Fibroblast of skin of left biceps (primary cell): Measurements from ENCODE around the gene CARD9.

Experiments
- DNase-seq, 2 experiments: peaks; one replicate each; pipeline ENCODE4 v3.0.0-alpha.2; 2013; ENCODE audit warnings: low read depth in 2 of 2

Gene CARD9

DNA sequence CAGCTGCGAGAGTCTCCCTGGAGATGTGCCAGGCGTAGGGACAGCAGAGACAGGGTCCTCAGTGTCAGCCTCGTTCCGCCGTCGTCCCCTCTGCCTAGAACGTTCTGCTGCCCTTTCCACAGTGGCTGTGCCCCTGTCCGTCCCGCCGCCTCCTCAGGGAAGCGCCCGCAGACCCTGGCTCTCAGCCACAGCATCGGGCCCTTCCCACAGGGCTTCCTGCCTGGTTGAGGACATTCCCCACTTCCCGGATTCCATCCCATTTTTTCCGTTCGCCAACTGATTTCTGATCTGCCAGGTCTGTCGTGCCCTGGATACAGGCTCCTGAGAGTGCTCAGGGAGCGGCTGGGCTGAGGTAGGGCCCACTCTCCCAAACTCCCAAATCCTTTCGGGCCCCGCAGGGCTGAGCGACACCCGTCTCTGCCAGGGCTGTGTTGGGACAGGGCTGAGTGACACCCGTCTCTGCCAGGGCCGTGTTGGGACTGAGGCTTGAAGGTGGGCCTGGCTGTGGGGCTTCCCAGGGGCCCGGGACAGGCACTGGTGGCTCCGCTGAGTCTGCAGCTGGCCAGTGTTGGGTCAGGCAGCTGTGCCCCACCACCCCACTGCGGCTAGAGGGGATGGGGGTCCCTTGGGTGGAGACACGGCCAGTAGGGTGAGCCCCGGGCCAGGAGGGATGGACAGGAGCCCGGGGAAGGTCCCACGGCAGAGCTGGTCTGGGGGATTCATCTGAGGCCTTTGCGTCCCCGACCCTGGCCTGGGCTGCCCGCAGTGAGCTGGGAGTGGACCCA is 25.8 kb downstream of the CARD9 start:
- no peak for DNase-seq

DNA sequence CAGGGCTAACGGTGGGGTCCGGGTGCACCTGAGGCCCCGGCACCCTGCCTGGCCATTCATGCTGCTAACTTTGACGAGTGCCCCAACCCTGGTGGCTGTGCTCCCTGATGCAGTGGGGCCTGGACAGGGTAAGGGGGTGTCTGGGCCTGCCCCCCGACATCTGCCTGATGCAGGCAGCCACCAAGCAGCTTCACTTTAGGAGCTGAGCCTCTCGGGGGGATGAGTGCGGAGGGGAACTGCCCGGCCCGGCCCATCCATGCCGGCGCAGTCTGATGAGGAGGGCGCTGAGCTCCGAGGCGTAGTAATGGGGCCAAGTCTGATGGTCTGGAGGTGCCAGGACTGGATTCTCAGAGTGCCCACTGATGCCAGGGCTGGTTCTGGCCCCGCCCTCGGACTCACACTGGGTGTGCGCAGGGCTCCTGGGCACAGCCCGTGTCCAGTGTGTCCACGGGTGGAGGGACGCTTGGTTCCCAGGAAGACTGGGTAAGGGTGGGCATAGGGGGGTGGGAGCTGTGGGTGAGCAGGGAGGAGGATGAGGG is 26.5 kb downstream of the CARD9 start:
- DNase-seq = no peak

DNA sequence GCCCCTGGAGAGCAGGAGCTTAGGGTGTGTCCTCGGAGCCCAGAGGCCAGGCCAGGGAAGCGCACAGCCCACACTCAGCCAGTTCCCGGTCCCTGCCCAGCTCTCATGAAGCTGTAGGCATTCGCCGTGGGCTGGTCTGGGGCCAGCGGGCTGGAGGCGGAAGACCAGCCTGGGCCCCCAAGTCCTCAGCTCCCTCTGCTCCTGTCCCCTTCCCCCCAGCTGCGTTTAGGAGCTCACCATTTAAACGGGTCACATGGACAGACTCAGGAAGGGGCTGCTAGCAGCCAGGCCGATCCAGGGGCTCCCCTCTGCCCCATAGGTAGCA is 27.4 kb downstream of the CARD9 start:
- DNase-seq = no peak

DNA sequence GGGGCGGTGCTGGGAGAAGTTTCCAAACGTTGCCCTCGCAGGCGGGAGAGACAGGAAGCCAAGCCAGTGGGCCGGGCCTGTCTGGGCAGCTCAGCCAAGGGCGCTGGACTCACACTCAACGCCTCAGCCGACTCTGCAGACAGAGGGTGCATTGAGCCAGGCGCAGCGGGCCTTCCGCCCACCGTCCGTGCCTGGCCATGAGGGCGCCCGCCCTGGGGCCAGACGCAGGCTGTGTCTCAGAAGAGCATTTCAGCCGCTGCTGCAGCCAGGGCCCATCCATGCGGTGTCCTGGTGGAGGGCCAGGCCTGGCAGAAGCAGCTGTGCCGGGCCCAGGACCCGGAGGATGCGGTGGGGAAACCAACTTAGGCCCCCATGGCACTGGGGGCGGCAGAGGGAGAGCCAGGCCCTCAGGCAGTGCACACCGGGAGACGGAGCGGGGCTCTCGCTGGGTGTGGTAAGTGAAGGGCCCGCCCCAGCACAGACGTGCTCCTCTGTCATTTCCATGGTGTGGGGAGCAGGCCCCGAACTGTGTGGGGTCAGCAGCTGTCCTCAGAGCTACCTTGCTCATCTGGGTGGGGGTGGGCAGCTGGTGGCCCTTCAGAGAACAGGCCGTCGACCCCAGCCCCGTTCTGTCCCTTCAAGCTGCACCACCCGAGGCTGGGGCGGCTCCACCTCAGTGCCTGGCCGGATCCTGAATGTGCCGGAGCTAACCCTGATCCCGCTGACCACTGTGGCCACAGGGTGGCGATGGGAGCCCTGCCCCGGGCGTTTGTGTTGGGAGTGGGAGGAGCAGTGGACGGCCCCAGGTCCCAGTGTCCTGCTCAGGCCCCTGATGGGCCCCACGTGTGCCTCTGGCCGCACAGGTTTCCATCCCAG is 27.9 kb downstream of the CARD9 start:
- no peak for DNase-seq

DNA sequence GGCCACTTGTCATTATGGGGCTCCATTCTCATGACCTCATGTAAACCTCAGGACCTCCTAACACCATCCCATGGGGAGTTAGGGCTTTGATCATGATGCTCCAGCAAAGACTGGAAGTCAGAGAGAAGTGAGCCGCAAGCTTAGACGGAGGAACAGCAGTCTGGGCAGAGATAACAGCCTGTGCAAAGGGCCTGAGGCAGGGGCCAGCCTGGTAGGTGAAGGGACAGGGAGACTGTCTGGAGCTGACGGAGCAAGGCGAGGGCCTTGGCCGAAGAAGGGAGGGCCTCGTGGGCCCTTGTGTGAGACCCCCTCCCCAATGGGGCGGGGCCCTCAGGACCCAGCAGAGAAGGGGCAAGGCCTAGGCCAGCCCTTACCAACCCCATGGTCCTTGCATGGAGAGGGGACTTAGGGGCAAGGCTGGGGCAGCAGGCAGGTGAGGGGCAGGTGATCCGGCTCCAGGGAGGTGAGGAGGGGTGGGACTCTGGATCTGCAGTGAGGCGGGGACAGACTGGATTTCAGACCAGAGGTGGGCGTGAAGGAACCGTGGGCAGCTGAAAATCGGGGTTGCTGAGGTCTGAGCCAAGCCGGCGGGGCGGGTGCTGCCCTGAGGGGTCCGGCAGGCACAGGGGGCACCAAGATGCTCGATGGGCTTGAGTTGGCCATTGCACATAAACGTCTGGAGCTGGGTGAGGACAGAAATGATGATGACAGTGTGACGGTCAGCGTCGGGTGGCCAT is 28.8 kb downstream of the CARD9 start:
- DNase-seq = no peak

DNA sequence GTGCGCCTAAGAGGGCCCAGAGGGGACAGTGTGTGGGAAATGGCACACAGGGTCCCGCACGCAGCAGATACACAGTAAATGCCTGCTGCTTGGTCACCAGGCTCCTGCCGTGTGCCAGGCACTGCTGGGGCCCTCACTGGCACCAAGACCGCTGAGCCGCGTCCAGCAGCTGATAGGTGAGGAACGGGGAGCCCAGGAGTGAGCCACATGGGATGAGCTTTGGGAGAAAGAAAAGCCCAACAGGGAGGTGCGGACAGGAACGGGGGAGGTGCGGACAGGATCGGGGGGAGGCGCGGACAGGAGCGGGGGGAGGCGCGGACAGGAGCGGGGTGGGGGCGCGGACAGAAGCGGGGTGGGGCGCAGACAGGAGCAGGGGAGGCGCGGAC is 29.6 kb downstream of the CARD9 start:
- no peak for DNase-seq

DNA sequence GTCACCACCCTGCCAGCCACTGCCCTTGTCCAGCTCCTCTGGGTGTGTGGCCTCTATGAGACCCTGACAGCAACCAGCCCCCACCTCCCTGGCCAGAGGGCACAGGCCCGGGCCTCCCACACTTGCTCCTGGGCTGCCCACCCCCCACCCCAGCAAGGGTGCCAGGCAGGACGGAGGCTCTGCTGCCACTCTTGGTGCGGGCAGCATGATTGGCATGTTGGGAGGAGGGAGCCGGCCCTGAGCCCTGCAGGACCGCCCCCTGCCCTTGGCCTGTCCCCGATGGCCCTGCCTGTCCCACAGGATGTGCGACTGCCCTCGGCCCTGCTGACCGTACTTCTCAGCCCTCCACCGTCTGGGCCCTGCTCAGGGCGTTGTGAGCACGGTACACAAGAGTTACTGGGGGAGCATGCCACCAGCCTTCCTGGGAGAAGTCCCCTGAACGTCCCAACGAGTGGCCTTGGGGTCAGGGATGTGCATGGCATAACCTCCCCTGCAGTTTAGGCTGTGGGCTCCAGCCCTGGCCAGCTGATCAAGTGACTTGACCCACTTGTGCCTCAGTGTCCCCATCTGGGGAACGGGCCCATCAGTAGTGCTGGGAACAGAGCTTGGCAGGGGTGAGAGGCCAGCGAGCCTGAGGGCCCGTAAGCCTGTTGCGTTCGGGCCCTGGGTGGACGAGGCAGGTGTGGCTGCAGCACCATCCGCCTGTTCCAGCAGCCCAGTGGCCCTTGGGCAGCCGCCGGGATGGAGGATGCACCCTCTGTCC is 30.2 kb downstream of the CARD9 start:
- DNase-seq = no peak

DNA sequence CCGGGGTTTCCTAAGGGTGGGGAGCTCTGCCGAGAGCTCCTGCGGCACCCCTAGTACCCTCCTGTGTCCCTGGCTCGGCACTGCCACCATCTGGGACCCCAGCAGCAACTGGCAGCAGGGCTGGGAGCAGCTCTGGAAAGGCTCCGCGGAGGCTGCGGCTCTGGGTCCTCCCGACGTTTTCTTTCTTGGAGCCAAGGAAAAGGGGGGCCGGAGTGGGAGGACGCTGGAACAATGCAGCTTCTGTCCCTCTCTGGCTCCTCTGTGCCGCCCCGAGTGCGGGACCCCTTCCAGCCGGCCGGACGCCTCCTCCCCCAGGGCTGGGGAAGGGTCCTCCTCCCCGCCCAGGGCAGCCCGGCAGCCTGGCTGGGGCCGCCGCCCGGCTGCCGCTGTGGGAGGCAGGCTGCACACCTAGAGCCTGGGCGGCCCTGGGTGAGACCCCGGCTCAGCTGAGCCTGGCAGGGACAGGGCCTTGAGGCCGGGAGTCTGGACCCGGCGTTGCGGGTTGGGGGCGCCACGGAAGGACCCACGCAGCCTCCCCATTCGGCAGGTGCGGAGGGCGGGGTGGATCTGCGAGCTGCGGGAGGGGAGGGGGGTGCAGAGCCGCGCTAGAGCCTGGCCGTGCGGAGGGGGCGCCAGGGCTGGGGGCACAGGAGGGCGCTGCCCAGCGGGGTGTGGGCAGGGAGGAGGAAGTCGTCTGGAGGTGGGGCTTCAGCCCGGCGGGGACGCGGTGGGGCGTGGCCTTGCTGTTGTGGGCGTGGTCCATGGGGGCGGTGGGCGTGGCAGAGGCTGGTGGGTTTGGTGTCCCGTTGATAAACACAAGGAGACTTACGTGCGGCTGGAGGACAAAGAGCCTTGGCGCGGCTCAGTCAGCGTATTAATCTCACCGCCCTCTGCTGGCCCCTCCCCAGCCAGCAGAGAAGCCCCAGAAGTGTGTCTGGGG is 31.0 kb downstream of the CARD9 start:
- no peak for DNase-seq

DNA sequence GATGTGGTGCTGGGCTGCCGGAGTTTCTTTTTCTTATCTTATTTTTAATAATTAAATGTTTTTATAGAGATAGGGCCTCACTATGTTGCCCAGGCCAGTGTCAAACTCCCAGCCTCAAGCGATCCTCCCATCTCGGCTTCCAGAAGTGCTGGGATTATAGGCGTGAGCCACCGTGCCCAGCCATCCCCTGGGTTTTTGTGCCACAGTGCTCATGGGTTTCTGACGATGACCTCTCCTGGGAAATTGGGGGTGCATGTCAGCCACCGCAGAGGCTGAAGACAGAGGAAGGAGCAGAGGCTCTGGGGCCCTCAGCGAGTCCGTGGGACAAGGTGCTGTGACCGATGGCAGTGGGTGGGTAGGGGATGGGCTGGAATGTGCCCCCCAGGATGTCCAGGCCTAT is 31.7 kb downstream of the CARD9 start:
- DNase-seq = no peak

DNA sequence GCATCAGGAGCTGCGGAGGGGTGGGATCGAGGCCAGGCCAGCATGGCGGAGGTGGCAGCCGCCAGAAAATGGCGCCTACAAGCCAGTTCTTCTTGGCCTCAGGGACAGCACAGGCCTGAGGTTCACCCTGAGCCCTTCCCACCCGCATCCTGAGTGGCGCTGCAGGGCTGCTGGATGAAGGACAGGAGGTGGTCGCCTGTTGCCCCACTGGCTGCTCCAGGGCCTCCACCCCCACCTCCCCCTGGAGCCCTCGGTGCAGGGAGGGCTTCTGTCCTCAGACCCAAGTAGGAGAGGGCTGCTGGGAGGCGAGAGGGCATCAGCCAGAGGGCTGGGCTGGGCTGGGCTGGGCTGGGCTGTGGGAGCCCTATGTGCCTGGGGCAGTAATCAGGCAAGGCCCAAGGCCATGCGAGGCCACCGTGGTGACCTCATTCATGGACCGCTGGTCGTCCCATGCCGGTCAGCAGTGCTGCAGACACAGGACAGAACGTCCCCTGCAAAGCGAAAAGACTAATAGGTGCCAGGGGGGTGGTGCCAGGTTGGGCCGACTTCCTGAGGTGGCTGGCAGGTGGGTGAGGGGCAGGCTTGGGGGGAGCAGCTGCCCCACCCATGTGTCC is 32.3 kb downstream of the CARD9 start:
- no peak for DNase-seq

DNA sequence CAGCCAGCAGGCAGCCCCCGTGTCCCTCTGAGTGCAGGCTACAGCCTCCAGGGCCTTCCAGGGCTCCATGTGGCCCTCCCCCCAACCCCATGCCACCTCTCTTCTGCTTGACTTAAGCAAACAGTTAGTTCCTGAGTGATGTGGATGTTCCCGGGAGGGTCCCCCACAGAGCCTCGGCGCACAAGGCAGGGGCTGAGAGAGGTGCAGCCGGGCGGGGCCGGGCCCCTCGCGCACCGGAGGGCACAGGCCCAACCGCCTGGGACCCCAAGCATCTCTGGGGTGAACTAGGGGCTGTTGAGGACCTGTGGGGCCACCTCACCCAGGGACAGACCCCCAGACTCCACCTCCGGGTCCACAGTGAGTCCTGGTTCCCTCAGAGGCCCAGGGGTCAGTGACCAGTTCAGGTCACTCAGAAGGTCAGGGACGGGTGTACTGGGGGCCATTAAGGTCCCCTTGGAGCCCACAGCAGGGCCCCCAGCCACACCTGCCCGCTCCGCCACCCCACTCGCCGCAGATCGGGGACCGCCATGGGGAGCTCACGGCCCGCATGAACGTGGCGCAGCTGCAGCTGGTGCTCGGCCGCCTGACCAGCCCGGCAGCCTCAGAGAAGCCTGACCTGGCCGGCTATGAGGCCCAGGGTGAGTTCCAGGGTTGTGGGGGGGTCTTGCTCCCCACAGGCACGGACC is 33.0 kb downstream of the CARD9 start:
- DNase-seq = no peak

DNA sequence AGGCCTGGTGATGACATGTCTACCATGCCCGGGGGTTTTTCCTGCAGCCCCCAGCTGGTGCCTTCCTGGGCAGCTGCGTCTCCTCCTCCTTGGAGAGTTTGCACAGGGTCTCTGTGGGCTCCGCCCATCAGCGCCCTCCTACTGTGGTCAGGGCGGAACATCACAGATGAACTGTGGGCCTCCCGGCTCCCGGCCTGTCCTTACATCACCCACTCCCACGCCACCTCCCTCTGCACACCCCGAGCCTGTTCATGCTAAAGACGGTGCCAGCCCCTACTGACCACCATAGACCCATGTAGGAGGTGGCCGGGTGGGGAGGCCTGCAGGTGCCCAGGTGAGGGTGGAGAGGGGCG is 33.5 kb downstream of the CARD9 start:
- no peak for DNase-seq

DNA sequence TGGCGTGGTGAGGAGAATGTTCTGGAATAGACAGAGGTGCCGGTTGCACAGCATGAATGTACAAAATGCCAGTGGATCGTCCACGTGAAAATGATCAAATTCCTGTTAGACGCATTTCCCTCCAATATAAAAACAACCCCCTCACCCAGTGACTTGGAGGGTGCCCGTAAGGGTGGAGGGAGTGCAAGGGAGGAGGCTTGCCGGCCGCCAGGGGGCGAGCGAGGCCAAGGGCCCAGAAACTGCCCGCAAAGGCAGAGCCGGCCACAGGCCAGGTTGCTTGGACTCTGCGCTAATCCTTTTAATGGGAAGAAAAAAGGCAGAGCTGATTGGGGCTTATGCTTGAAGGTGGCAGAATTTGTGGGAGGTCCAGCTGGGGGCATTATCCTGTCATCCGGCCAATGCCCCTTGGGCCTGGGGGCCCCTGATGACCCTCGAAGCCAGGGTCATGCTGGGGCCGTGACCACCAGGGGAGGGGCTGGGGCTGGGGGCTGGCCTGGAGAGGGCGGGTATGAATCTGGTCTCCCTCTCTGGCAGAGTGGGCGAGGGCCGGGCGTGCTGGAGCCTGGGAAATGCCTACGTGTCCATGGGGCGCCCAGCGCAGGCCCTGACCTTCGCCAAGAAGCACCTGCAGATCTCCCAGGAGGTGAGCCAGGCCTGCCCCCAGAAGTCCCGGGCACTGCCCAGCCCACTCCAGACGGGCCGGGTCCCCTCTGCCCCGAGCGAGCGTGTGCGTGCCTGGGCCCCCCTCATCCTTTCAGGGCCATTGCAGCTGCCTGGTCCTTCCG is 34.1 kb downstream of the CARD9 start:
- no peak for DNase-seq

DNA sequence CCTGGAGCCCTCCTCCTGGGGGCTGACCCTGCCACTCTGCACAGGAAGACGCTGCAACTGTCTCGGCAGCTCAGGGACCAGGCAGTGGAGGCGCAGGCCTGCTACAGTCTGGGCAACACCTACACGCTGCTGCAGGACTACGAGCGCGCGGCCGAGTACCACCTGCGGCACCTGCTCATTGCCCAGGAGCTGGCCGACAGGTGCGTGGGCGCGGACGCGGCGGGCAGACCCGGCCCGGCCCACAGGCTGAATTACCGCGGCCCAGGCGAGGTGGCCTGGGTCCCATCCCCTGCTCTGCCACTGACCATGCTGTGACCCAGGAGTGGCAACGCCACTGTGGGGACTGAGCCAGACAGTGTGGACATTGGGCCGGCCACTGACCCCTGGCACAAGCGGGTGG is 35.0 kb downstream of the CARD9 start:
- DNase-seq = no peak

DNA sequence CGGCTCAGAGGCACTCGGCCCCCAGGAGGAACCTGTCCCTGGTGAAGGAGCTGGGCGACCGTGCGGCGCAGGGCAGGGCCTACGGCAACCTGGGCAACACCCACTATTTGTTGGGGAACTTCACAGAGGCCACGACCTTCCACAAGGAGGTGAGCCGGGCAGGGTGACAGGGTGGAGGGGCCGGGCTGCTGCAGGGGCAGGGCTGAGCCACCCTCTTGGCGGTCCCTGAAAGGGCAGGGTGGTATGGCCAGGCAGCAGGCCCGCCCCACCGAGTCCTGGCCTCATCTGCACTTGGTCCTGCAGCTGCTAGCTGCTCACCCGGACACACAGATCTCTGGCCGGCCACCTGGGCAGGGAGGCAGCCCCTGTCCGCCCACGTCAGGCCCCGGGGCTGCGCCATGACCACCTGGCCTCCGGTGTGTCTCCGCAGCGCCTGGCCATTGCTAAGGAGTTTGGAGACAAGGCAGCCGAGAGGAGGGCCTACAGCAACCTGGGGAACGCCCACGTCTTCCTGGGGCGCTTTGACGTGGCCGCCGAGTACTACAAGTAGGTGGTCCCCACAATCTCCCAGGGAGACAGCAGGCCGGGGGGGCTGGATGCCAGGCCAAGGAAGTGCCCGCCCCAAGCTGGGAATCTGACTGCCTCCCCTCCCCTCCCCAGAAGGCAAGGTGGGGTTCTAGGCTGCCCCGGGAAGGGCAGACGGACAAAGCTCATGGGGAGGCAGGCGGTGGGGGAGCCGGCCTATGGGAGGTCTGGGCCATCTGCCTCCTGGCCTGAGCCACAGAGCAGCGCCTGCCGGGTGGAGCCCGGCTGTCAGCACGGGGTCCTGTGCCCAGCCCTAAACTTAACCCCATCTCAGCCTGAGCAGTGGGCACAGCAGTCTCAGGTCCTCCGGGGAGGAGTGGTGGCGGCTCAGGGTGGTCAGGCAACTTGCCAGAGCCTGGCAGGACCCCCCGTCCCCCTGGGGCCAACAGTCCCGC is 35.8 kb downstream of the CARD9 start:
- DNase-seq = no peak

DNA sequence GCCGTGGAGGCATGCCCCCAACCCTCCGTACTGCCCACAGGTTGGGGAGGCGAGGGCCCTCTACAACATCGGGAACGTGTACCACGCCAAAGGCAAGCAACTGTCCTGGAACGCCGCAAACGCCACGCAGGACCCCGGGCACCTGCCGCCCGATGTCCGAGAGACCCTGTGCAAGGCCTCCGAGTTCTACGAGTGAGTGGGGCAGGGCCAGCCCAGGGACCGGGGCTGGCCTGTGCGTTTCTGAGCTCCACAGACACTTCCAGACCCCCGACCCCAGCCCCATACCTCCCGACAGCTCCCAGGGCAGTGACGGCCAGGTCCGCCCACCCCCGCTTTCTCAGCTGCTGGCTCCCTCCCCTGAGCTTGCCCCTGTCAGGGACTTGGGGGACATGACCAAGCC is 36.6 kb downstream of the CARD9 start:
- no peak for DNase-seq

DNA sequence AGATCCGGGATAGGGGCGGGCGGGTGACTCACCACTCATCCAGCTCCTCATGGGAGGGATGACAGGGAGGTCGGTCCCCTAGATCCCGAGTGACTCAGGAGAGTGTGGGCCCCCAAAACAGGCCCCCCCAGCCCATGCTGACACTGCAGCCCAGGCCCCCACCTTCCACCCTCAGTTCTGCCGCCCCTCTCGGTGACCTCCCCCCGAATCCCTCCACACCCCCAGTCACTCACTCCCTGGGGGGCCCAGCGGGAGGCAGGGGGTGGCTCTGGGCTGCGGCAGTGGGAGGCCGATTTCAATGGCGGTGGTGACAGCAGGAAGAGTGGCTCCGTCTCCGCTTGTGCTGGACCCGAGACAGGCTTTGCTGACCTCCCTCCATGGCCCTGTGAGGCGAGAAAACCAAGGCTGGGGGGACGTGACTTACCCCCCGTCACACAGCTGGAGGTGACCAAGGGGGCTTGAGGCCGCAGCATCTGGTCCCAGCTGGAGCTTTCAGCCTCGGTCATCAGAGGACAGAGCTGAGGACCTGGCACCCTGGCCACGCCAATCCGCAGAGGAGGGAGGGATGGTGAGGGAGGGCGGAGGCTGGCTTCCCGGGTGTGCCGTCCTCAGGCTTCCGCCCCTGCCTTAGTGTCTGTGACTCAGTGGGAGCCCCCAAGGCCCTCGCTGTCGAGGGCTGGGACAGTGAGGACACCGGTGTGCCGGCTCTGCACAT is 37.2 kb downstream of the CARD9 start:
- DNase-seq = no peak
